ENCODE results near the gene CSTPP1.

The CSTPP1 gene

GRCh38 chr11:46966773-46967172, 30.2 kb downstream of the CSTPP1 start:
- Histone ChIP-seq H2AFZ (ENCODE audit: low read depth, low read length, severe bottlenecking) (no peak overlapping the region), H3K4me3 (ENCODE audit: insufficient read depth, low read length, poor library complexity, severe bottlenecking) (no peak overlapping the region), H3K36me3 (ENCODE audit: low read length) (no peaks in the 10 kb centered on the region), H3F3A (ENCODE audit: insufficient read depth) (no peaks in the 10 kb centered on the region; the same call in 1 of the 2 replicates), H3K9me2 (replicated peaks; ENCODE audit: insufficient read depth, low read length) (no peaks in the 10 kb centered on the region), H3K27me3 (ENCODE audit: low read length) (no peaks in the 10 kb centered on the region), H3K79me2 (ENCODE audit: insufficient read depth, low read length) (no peaks in the 10 kb centered on the region), H3K4me2 (ENCODE audit: low read depth, low read length, poor library complexity, severe bottlenecking) (no peak overlapping the region), H3K27ac (ENCODE audit: low read depth, low read length) (no peak overlapping the region), H3K9me3 (ENCODE audit: insufficient read depth, low read length) (no peaks in the 10 kb centered on the region), H3K9ac (ENCODE audit: low read length) (no peak overlapping the region), H4K20me1 (ENCODE audit: low read depth, low read length) (no peaks in the 10 kb centered on the region)
- TF ChIP-seq EZH2phosphoT487 (conservative IDR thresholded peaks at IDR 0.05; ENCODE audit: low read length), result no peak

GRCh38 chr11:46967962-46968361, 31.4 kb downstream of the CSTPP1 start:
- Histone ChIP-seq H3F3A (ENCODE audit: insufficient read depth) (no peaks in the 10 kb centered on the region; the same call in 1 of the 2 replicates), H3K9ac (ENCODE audit: low read length) (no peak overlapping the region), H3K9me2 (replicated peaks; ENCODE audit: insufficient read depth, low read length) (no peaks in the 10 kb centered on the region), H3K4me2 (ENCODE audit: low read depth, low read length, poor library complexity, severe bottlenecking) (no peak overlapping the region), H3K27ac (ENCODE audit: low read depth, low read length) (no peak overlapping the region), H3K79me2 (ENCODE audit: insufficient read depth, low read length) (no peaks in the 10 kb centered on the region), H3K4me3 (ENCODE audit: insufficient read depth, low read length, poor library complexity, severe bottlenecking) (no peak overlapping the region), H3K9me3 (ENCODE audit: insufficient read depth, low read length) (no peaks in the 10 kb centered on the region), H3K36me3 (ENCODE audit: low read length) (no peaks in the 10 kb centered on the region), H2AFZ (ENCODE audit: low read depth, low read length, severe bottlenecking) (no peak overlapping the region), H3K27me3 (ENCODE audit: low read length) (no peaks in the 10 kb centered on the region), H4K20me1 (ENCODE audit: low read depth, low read length) (no peaks in the 10 kb centered on the region)
- TF ChIP-seq CTCF (IDR thresholded peaks at IDR 0.05; ENCODE audit: insufficient read depth, low read length, poor library complexity, severe bottlenecking) (no peak), EZH2phosphoT487 (conservative IDR thresholded peaks at IDR 0.05; ENCODE audit: low read length) (no peak)

- Histone ChIP-seq H3K4me3 (ENCODE audit: insufficient read depth, low read length, poor library complexity, severe bottlenecking) (no peak overlapping the region), H3F3A (ENCODE audit: insufficient read depth) (no peaks in the 10 kb centered on the region; the same call in 1 of the 2 replicates), H2AFZ (ENCODE audit: low read depth, low read length, severe bottlenecking) (no peak overlapping the region), H3K36me3 (ENCODE audit: low read length) (no peaks in the 10 kb centered on the region), H3K9me3 (ENCODE audit: insufficient read depth, low read length) (no peaks in the 10 kb centered on the region), H3K79me2 (ENCODE audit: insufficient read depth, low read length) (no peaks in the 10 kb centered on the region), H3K4me2 (ENCODE audit: low read depth, low read length, poor library complexity, severe bottlenecking) (no peak overlapping the region), H4K20me1 (ENCODE audit: low read depth, low read length) (no peaks in the 10 kb centered on the region), H3K9me2 (replicated peaks; ENCODE audit: insufficient read depth, low read length) (no peaks in the 10 kb centered on the region), H3K9ac (ENCODE audit: low read length) (no peak overlapping the region), H3K27me3 (ENCODE audit: low read length) (no peaks in the 10 kb centered on the region), H3K27ac (ENCODE audit: low read depth, low read length) (no peak overlapping the region)
- no peak for TF ChIP-seq EZH2phosphoT487 (conservative IDR thresholded peaks at IDR 0.05; ENCODE audit: low read length)
- TF ChIP-seq CTCF (IDR thresholded peaks at IDR 0.05; ENCODE audit: insufficient read depth, low read length, poor library complexity, severe bottlenecking), result no peak
Measured at GRCh38 chr11:46969379-46969778, 32.8 kb downstream of the CSTPP1 start.

- no peak overlapping the region for H3K4me3 ChIP-seq (ENCODE audit: insufficient read depth, low read length, poor library complexity, severe bottlenecking)
Measured at GRCh38 chr11:46970913-46971625, 34.5 kb downstream of the CSTPP1 start.

More at GRCh38 chr11:46970913-46971625, 34.5 kb downstream of the CSTPP1 start:
- Histone ChIP-seq H2AFZ (ENCODE audit: low read depth, low read length, severe bottlenecking) (no peak overlapping the region), H3K27me3 (ENCODE audit: low read length) (no peaks in the 10 kb centered on the region), H3K36me3 (ENCODE audit: low read length) (no peaks in the 10 kb centered on the region), H3K79me2 (ENCODE audit: insufficient read depth, low read length) (no peaks in the 10 kb centered on the region), H3K4me2 (ENCODE audit: low read depth, low read length, poor library complexity, severe bottlenecking) (no peak overlapping the region), H3K9me3 (ENCODE audit: insufficient read depth, low read length) (no peaks in the 10 kb centered on the region), H3K9me2 (replicated peaks; ENCODE audit: insufficient read depth, low read length) (no peaks in the 10 kb centered on the region), H3K9ac (ENCODE audit: low read length) (no peak overlapping the region), H3F3A (ENCODE audit: insufficient read depth) (no peaks in the 10 kb centered on the region), H3K27ac (ENCODE audit: low read depth, low read length) (no peak overlapping the region), H4K20me1 (ENCODE audit: low read depth, low read length) (no peaks in the 10 kb centered on the region)
- TF ChIP-seq CTCF (IDR thresholded peaks at IDR 0.05; ENCODE audit: insufficient read depth, low read length, poor library complexity, severe bottlenecking), result no peak
- no peak for TF ChIP-seq EZH2phosphoT487 (conservative IDR thresholded peaks at IDR 0.05; ENCODE audit: low read length)
